Measurements from ENCODE around the gene SGPL1. TPM values are rescaled to one million over a fixed set of nuclear protein-coding genes. Genes with fewer than 3 reads are reported as not detected.

SGPL1 gene
- total RNA-seq, 1 experiment from 2014 or later, result 93.8 TPM

GRCh38 chr10:70779511-70780369 lies 36.0 kb upstream of the SGPL1 start:
- Mint-ChIP-seq H3K27me3 (ENCODE audit: insufficient read depth, unreplicated experiment) (no peaks in the 10 kb centered on the region), H3K4me1 (ENCODE audit: insufficient read depth, unreplicated experiment) (peaks cover 3% of the 10 kb centered on the region), H3K4me3 (ENCODE audit: unreplicated experiment) (no peak overlapping the region), H3K27ac (ENCODE audit: low read depth, unreplicated experiment) (no peak overlapping the region), H3K9me3 (ENCODE audit: unreplicated experiment) (no peaks in the 10 kb centered on the region), H3K36me3 (ENCODE audit: insufficient read depth, unreplicated experiment) (no peaks in the 10 kb centered on the region)
- POLR2A ChIA-PET, result interaction anchor here (0.7 kb wide), 1 partner anchor 52 kb away, joined by 3 read pairs; no protein-coding TSS in a partner anchor
- no TSS peak for BruUV-seq (replicated peaks)
- no peak for TF ChIP-seq CTCF (IDR thresholded peaks at IDR 0.05; ENCODE audit: unreplicated experiment)
- DNase-seq (ENCODE audit: unreplicated experiment), result no peak
- CTCF ChIA-PET, result interaction anchor here (0.7 kb wide), 1 partner anchor 1558 kb away, joined by 4 read pairs; no protein-coding TSS in a partner anchor
- intact Hi-C loops (cut with micrococcal nuclease), result no loop called here

- intact Hi-C loops (cut with micrococcal nuclease), result no loop called here
- ChIA-PET POLR2A (interaction anchor here (0.7 kb wide), 1 partner anchor 52 kb away, joined by 3 read pairs; no protein-coding TSS in a partner anchor), CTCF (interaction anchor here (0.7 kb wide), 1 partner anchor 1557 kb away, joined by 4 read pairs; no protein-coding TSS in a partner anchor)
- no peak overlapping the region for H3K4me3 Mint-ChIP-seq (ENCODE audit: unreplicated experiment)
- no peaks in the 10 kb centered on the region for H3K27me3 Mint-ChIP-seq (ENCODE audit: insufficient read depth, unreplicated experiment)
- DNase-seq (ENCODE audit: unreplicated experiment), result no peak
- no peaks in the 10 kb centered on the region for H3K4me1 Mint-ChIP-seq (ENCODE audit: insufficient read depth, unreplicated experiment)
- no TSS peak for BruUV-seq (replicated peaks)
- H3K27ac Mint-ChIP-seq (ENCODE audit: low read depth, unreplicated experiment), result no peak overlapping the region
- H3K9me3 Mint-ChIP-seq (ENCODE audit: unreplicated experiment), result no peaks in the 10 kb centered on the region
- H3K36me3 Mint-ChIP-seq (ENCODE audit: insufficient read depth, unreplicated experiment), result no peaks in the 10 kb centered on the region
- no peak for TF ChIP-seq CTCF (IDR thresholded peaks at IDR 0.05; ENCODE audit: unreplicated experiment)
These were observed 35.4 kb upstream of the SGPL1 start for GRCh38 chr10:70780370-70780760.

GRCh38 chr10:70780772-70781171 lies 35.0 kb upstream of the SGPL1 start:
- no peaks in the 10 kb centered on the region for H3K4me1 Mint-ChIP-seq (ENCODE audit: insufficient read depth, unreplicated experiment)
- no peak overlapping the region for H3K4me3 Mint-ChIP-seq (ENCODE audit: unreplicated experiment)
- TF ChIP-seq CTCF (IDR thresholded peaks at IDR 0.05; ENCODE audit: unreplicated experiment), result no peak
- CTCF ChIA-PET, result no interaction called here
- BruUV-seq (replicated peaks), result no TSS peak
- no peaks in the 10 kb centered on the region for H3K27me3 Mint-ChIP-seq (ENCODE audit: insufficient read depth, unreplicated experiment)
- H3K9me3 Mint-ChIP-seq (ENCODE audit: unreplicated experiment), result no peaks in the 10 kb centered on the region
- H3K27ac Mint-ChIP-seq (ENCODE audit: low read depth, unreplicated experiment), result no peak overlapping the region
- DNase-seq (ENCODE audit: unreplicated experiment), result no peak
- POLR2A ChIA-PET, result no interaction called here
- no peaks in the 10 kb centered on the region for H3K36me3 Mint-ChIP-seq (ENCODE audit: insufficient read depth, unreplicated experiment)
- intact Hi-C loops (cut with micrococcal nuclease), result no loop called here

- H3K9me3 Mint-ChIP-seq (ENCODE audit: unreplicated experiment), result no peaks in the 10 kb centered on the region
- BruUV-seq (replicated peaks), result no TSS peak
- no peak for TF ChIP-seq CTCF (IDR thresholded peaks at IDR 0.05; ENCODE audit: unreplicated experiment)
- H3K27ac Mint-ChIP-seq (ENCODE audit: low read depth, unreplicated experiment), result no peak overlapping the region
- ChIA-PET CTCF (interaction anchor here (0.8 to 1.0 kb wide), 2 partner anchors 23 to 35 kb away, joined by 4 to 8 read pairs; no protein-coding TSS in a partner anchor), POLR2A (no interaction called here)
- H3K4me3 Mint-ChIP-seq (ENCODE audit: unreplicated experiment), result no peak overlapping the region
- intact Hi-C loops (cut with micrococcal nuclease), result no loop called here
- H3K36me3 Mint-ChIP-seq (ENCODE audit: insufficient read depth, unreplicated experiment), result no peaks in the 10 kb centered on the region
- no peak for DNase-seq (ENCODE audit: unreplicated experiment)
- H3K4me1 Mint-ChIP-seq (ENCODE audit: insufficient read depth, unreplicated experiment), result no peaks in the 10 kb centered on the region
- H3K27me3 Mint-ChIP-seq (ENCODE audit: insufficient read depth, unreplicated experiment), result no peaks in the 10 kb centered on the region
These were observed 34.2 kb upstream of the SGPL1 start for GRCh38 chr10:70781461-70782051.

Data from MCF 10A (cell line).